Measurements from ENCODE around the gene ACP5.
"Not testable (repeated sequence)": the region's sequence is repeated elsewhere in the genome, so short reads cannot be mapped to it uniquely, and the experiment has no call there.

The ACP5 gene

DNA sequence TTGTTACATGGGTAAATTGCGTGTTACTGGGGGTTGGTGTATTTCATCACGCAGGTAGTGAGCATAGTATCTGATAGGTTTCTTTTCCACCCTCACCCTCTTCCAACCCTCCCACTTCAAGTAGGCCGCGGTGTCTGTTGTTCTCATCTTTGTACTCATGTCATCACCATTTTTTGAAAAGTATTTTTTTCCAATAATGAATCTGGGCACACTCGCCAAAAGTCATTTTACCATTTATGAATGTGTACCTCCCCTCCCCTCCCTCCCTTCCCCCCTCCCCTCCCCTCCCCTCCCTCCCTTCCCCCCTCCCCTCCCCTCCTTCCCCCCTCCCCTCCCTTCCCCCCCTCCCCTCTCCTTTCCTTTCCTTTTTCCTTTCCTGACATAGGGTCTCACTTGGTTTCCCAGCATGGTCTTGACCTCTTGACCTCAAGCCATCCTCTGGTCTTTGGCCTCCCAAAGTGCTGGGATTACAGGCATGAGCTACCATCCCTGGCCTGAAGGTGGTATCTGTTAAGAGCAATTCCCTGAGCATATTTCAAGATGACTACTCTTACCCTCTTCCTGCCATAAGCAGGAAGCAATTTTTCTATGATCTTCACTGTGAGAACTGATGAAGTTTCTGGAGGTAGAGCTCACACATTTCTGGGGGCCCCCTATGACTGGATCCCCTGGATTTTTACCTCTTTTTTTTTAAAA lies 35.5 kb upstream of the ACP5 start:
- no peaks in the 10 kb centered on the region for H3K27me3 ChIP-seq (replicated peaks; ENCODE audit: control insufficient read depth, insufficient read depth, low read length)
- TF ChIP-seq, protein P1, sequence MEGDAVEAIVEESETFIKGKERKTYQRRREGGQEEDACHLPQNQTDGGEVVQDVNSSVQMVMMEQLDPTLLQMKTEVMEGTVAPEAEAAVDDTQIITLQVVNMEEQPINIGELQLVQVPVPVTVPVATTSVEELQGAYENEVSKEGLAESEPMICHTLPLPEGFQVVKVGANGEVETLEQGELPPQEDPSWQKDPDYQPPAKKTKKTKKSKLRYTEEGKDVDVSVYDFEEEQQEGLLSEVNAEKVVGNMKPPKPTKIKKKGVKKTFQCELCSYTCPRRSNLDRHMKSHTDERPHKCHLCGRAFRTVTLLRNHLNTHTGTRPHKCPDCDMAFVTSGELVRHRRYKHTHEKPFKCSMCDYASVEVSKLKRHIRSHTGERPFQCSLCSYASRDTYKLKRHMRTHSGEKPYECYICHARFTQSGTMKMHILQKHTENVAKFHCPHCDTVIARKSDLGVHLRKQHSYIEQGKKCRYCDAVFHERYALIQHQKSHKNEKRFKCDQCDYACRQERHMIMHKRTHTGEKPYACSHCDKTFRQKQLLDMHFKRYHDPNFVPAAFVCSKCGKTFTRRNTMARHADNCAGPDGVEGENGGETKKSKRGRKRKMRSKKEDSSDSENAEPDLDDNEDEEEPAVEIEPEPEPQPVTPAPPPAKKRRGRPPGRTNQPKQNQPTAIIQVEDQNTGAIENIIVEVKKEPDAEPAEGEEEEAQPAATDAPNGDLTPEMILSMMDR (IDR thresholded peaks at IDR 0.05; ENCODE audit: insufficient read depth, low read length, poor library complexity, severe bottlenecking): no peak
- H3K36me3 ChIP-seq (ENCODE audit: control insufficient read depth, insufficient read depth, low read length): peaks cover 11% of the 10 kb centered on the region
- no peak for DNase-seq (ENCODE audit: extremely low read depth, insufficient read length)
- no peak overlapping the region for H3K4me3 ChIP-seq (replicated peaks; ENCODE audit: low read depth, low read length)

DNA sequence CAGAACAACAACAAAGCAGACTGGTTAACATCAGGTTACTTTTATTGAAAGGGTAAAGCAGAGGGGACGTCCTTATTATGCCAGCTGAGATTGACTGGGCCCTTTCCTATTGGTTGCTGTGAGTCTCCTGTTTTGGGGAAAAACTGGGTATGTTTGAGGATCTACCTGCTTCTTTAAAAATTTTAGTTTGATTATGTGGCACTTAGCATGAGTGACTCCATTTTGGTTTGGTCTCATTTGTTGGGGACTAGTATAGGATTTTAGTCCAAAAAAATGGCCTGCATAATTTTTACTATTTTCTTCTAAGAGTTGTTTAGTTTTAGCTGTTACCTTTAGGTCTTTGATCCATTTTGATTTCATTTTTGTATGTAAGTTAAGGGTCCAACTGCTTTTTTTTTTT lies 34.3 kb upstream of the ACP5 start:
- DNase-seq (ENCODE audit: extremely low read depth, insufficient read length): no peak
- TF ChIP-seq, protein P1 (IDR thresholded peaks at IDR 0.05; ENCODE audit: insufficient read depth, low read length, poor library complexity, severe bottlenecking): no peak
- Histone ChIP-seq H3K27me3 (replicated peaks; ENCODE audit: control insufficient read depth, insufficient read depth, low read length) (no peaks in the 10 kb centered on the region), H3K36me3 (ENCODE audit: control insufficient read depth, insufficient read depth, low read length) (peaks cover 5% of the 10 kb centered on the region), H3K4me3 (replicated peaks; ENCODE audit: low read depth, low read length) (no peak overlapping the region)

DNA sequence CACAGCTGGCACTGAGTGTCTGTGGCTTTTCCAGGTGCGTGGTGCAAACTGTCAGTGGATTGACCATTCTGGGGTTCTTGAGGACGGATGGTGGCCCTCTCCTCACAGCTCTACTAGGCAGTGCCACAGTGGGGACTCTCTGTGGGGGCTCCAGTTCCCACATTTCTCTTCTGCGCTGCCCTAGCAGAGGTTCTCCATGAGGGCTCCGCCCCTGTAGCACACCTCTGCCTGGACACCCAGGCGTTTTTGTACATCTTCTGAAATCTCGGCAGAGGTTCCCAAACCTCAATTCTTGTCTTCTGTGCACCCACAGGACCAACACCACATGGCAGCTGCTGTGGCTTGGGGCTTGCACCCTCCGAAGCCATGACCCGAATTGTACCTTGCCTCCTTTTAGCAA lies 29.0 kb upstream of the ACP5 start:
- TF ChIP-seq, protein P1 (IDR thresholded peaks at IDR 0.05; ENCODE audit: insufficient read depth, low read length, poor library complexity, severe bottlenecking): no peak
- no peak overlapping the region for H3K4me3 ChIP-seq (replicated peaks; ENCODE audit: low read depth, low read length)

DNA sequence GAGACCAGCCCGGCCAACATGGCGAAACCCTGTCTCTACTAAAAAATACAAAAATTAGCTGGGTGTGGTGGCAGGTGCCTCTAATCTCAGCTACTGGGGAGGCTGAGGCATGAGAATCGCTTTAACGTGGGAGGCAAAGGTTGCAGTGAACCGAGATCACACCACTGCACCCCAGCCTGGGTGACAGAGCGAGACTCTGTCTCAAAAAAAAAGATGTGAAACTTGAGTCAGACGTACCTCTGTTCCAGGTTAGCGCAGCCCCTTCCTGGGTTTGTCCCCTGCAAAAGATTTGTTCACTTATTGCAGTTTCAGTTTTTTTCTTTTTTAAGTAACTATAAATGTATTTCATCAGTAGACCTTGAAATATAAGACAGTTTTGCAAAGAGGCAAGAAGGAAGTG lies 22.3 kb upstream of the ACP5 start:
- not testable (repeated sequence) for H3K4me3 ChIP-seq (replicated peaks; ENCODE audit: low read depth, low read length)

More for the DNA sequence above, 29.0 kb upstream of the ACP5 start:
- Histone ChIP-seq H3K36me3 (ENCODE audit: control insufficient read depth, insufficient read depth, low read length) (peaks cover 7% of the 10 kb centered on the region), H3K27me3 (replicated peaks; ENCODE audit: control insufficient read depth, insufficient read depth, low read length) (no peaks in the 10 kb centered on the region)
- DNase-seq (ENCODE audit: extremely low read depth, insufficient read length): no peak

DNA sequence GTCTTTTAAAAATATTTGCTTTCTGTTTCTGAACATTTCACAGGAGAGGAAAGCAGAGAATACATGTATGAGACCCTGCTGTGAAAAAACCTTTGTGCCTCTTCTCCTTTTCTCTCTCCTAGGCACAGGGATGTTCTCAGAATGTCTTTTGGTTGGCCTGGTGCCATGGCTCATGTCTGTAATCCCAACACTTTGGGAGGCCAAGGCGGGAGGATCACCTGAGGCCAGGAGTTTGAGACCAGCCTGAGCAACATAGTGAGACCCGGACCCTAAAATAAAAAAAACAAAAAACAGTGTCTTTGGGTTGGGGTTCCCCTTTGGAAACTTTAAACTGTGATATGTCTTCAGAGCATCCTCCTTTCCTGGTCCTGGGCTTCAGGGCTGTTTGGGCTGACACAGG lies 21.3 kb upstream of the ACP5 start:
- TF ChIP-seq, protein P1 (IDR thresholded peaks at IDR 0.05; ENCODE audit: insufficient read depth, low read length, poor library complexity, severe bottlenecking): no peak
- no peak for DNase-seq (ENCODE audit: extremely low read depth, insufficient read length)
- peaks cover under 1% of the 10 kb centered on the region; the same call in 1 of the 2 replicates for H3K36me3 ChIP-seq (ENCODE audit: control insufficient read depth, insufficient read depth, low read length)
- H3K4me3 ChIP-seq (replicated peaks; ENCODE audit: low read depth, low read length): peak overlapping the region; percentile 96; the same call in 1 of the 2 replicates
- H3K27me3 ChIP-seq (replicated peaks; ENCODE audit: control insufficient read depth, insufficient read depth, low read length): no peaks in the 10 kb centered on the region

More for the DNA sequence above, 22.3 kb upstream of the ACP5 start:
- not testable (repeated sequence) for H3K36me3 ChIP-seq (ENCODE audit: control insufficient read depth, insufficient read depth, low read length); DNase-seq (ENCODE audit: extremely low read depth, insufficient read length); H3K27me3 ChIP-seq (replicated peaks; ENCODE audit: control insufficient read depth, insufficient read depth, low read length)

DNA sequence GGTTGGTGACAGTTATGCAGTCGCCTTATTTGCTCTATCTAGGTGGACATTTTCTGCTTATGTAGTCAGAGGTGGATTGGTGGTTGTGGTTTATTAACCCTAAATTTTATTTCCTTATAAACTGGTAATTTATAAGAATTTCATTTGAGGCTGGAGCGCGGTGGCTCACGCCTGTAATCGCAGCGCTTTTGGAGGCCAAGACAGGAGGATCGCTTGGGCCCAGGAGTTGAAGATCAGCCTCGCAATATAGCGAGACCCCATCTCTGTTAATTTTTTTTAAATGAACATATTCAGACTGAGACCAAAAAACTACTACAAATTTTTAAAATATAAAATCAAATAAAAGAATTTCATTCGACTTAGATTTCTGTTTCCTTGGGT lies 20.6 kb upstream of the ACP5 start:
- TF ChIP-seq, protein P1 (IDR thresholded peaks at IDR 0.05; ENCODE audit: insufficient read depth, low read length, poor library complexity, severe bottlenecking): no peak
- Histone ChIP-seq H3K36me3 (ENCODE audit: control insufficient read depth, insufficient read depth, low read length) (no peaks in the 10 kb centered on the region), H3K27me3 (replicated peaks; ENCODE audit: control insufficient read depth, insufficient read depth, low read length) (no peaks in the 10 kb centered on the region), H3K4me3 (replicated peaks; ENCODE audit: low read depth, low read length) (peak overlapping the region; percentile 96)
- no peak for DNase-seq (ENCODE audit: extremely low read depth, insufficient read length)
